H9 (cell line): ENCODE results near the gene CRP. TPM values are rescaled to one million over a fixed set of nuclear protein-coding genes. Genes with fewer than 3 reads are reported as not detected.
"Not testable (repeated sequence)": the region's sequence is repeated elsewhere in the genome, so short reads cannot be mapped to it uniquely, and the experiment has no call there.

Source experiments
- DNase-seq: peaks from one replicate; pipeline ENCODE4 v3.0.0-alpha.2; 2017
- H2AFZ ChIP-seq: one replicate; pipeline ENCODE4 v1.6.1; 2013; ENCODE audit warnings: mild to moderate bottlenecking, low read length, control low read depth, moderate library complexity
- H2AK5ac ChIP-seq: 2 replicates; pipeline ENCODE4 v1.6.1; 2013; ENCODE audit warnings: low read length, control low read depth, mixed read lengths; ENCODE audit not compliant: insufficient read length
- H2BK120ac ChIP-seq: one replicate; pipeline ENCODE4 v1.6.1; 2013; ENCODE audit warnings: low read depth, mild to moderate bottlenecking, low read length, control low read depth, inconsistent platforms; ENCODE audit not compliant: poor library complexity, severe bottlenecking
- H2BK12ac ChIP-seq: 2 replicates; pipeline ENCODE4 v1.6.1; 2013; ENCODE audit warnings: low read length, control low read depth, mixed read lengths, low read depth; ENCODE audit not compliant: insufficient read length
- H2BK15ac ChIP-seq: 2 replicates; pipeline ENCODE4 v1.6.1; 2013; ENCODE audit warnings: low read depth, low read length, control low read depth
- H2BK20ac ChIP-seq: one replicate; pipeline ENCODE4 v1.6.1; 2013; ENCODE audit warnings: low read depth, mild to moderate bottlenecking, low read length, control low read depth, inconsistent platforms; ENCODE audit not compliant: poor library complexity, severe bottlenecking
- H2BK5ac ChIP-seq: 2 replicates; pipeline ENCODE4 v1.6.1; 2013; ENCODE audit warnings: low read length, control low read depth, mixed read lengths; ENCODE audit not compliant: insufficient read length
- H3K14ac ChIP-seq: 2 replicates; pipeline ENCODE4 v1.6.1; 2013; ENCODE audit warnings: low read length, control low read depth; ENCODE audit not compliant: insufficient read depth
- H3K18ac ChIP-seq: 2 replicates; pipeline ENCODE4 v1.6.1; 2013; ENCODE audit warnings: low read depth, mild to moderate bottlenecking, mixed read lengths, low read length, control low read depth; ENCODE audit not compliant: insufficient read length
- H3K23ac ChIP-seq: 2 replicates; pipeline ENCODE4 v1.6.1; 2013; ENCODE audit warnings: low read length, control low read depth, mixed read lengths, low read depth; ENCODE audit not compliant: insufficient read length
- H3K23me2 ChIP-seq: 2 replicates; pipeline ENCODE4 v1.6.1; 2013; ENCODE audit warnings: low read depth, mild to moderate bottlenecking, mixed read lengths, low read length, control low read depth; ENCODE audit not compliant: insufficient read length, poor library complexity, severe bottlenecking
- H3K27ac ChIP-seq: 2 replicates; pipeline ENCODE4 v1.5.1; 2013; ENCODE audit warnings: low read length, control low read depth, mixed read lengths, low read depth; ENCODE audit not compliant: insufficient read length
- H3K27me3 ChIP-seq: 2 replicates; pipeline ENCODE4 v1.6.1; 2013; ENCODE audit warnings: low read length, control low read depth, inconsistent platforms; ENCODE audit not compliant: insufficient read depth
- H3K4ac ChIP-seq: 2 replicates; pipeline ENCODE4 v1.6.1; 2013; ENCODE audit warnings: low read depth, mild to moderate bottlenecking, control low read depth, inconsistent platforms, low read length, moderate library complexity
- H3K4me1 ChIP-seq: 2 replicates; pipeline ENCODE4 v1.6.1; 2013; ENCODE audit warnings: low read length, control low read depth, inconsistent platforms; ENCODE audit not compliant: insufficient read depth
- H3K4me2 ChIP-seq: 2 replicates; pipeline ENCODE4 v1.6.1; 2013; ENCODE audit warnings: low read length, control low read depth, mixed read lengths; ENCODE audit not compliant: insufficient read length, insufficient read depth
- H3K56ac ChIP-seq: 2 replicates; pipeline ENCODE4 v1.6.1; 2013; ENCODE audit warnings: low read depth, mild to moderate bottlenecking, mixed read lengths, low read length, control low read depth; ENCODE audit not compliant: insufficient read length
- H3K79me1 ChIP-seq: 2 replicates; pipeline ENCODE4 v1.6.1; 2013; ENCODE audit warnings: low read depth, mild to moderate bottlenecking, moderate library complexity, low read length, control low read depth, inconsistent platforms; ENCODE audit not compliant: insufficient read depth, poor library complexity, severe bottlenecking
- H3K79me2 ChIP-seq: 2 replicates; pipeline ENCODE4 v1.6.1; 2013; ENCODE audit warnings: low read length, control low read depth, inconsistent platforms; ENCODE audit not compliant: insufficient read depth
- H3K9ac ChIP-seq: 2 replicates; pipeline ENCODE4 v1.6.1; 2013; ENCODE audit warnings: low read length, control low read depth, mixed read lengths; ENCODE audit not compliant: insufficient read length; ENCODE audit errors: extremely low read depth
- H3K9me3 ChIP-seq: one replicate; pipeline ENCODE4 v1.6.1; 2013; ENCODE audit warnings: low read depth, low read length, inconsistent platforms; ENCODE audit not compliant: control insufficient read depth
- H3T11ph ChIP-seq: one replicate; pipeline ENCODE4 v1.6.1; 2013; ENCODE audit warnings: mild to moderate bottlenecking, low read length, control low read depth, inconsistent platforms
- H4K20me1 ChIP-seq: one replicate; pipeline ENCODE4 v1.6.1; 2013; ENCODE audit not compliant: control insufficient read depth, insufficient read length, insufficient read depth
- H4K5ac ChIP-seq: 2 replicates; pipeline ENCODE4 v1.6.1; 2013; ENCODE audit warnings: low read depth, mild to moderate bottlenecking, mixed read lengths, low read length, control low read depth; ENCODE audit not compliant: insufficient read length
- H4K8ac ChIP-seq: replicated peaks from 2 replicates; pipeline ENCODE4 v1.6.1; 2013; ENCODE audit warnings: low read length, control low read depth, mixed read lengths, low read depth; ENCODE audit not compliant: insufficient read length
- H4K91ac ChIP-seq: 2 replicates; pipeline ENCODE4 v1.6.1; 2013; ENCODE audit warnings: low read depth, mild to moderate bottlenecking, moderate library complexity, mixed read lengths, low read length, control low read depth; ENCODE audit not compliant: insufficient read length
- H3K27ac Mint-ChIP-seq, 3 experiments: 2 replicates in 2 of 3; 3 replicates in 1 of 3; pipeline ENCODE4 v1.8.0; 2020 to 2021; ENCODE audit warnings: mixed read lengths in 3 of 3, mild to moderate bottlenecking in 1 of 3, moderate library complexity in 1 of 3
- H3K27me3 Mint-ChIP-seq: 2 replicates; pipeline ENCODE4 v1.8.0; 2021; ENCODE audit warnings: low read depth, mild to moderate bottlenecking, moderate library complexity, mixed read lengths
- H3K36me3 Mint-ChIP-seq, 3 experiments: 2 replicates in 2 of 3; 3 replicates in 1 of 3; pipeline ENCODE4 v1.8.0; 2020 to 2021; ENCODE audit warnings: low read depth in 3 of 3, mixed read lengths in 3 of 3; ENCODE audit not compliant: insufficient read depth in 1 of 3
- H3K4me1 Mint-ChIP-seq, 2 experiments: 2 replicates each; pipeline ENCODE4 v1.8.0; 2020; ENCODE audit warnings: mixed read lengths in 2 of 2
- H3K4me3 Mint-ChIP-seq, 2 experiments: 2 replicates in 1 of 2; 3 replicates in 1 of 2; pipeline ENCODE4 v1.8.0; 2020 to 2021; ENCODE audit warnings: mild to moderate bottlenecking in 2 of 2, mixed read lengths in 2 of 2, moderate library complexity in 1 of 2
- H3K9me3 Mint-ChIP-seq, 2 experiments: 2 replicates in 1 of 2; 3 replicates in 1 of 2; pipeline ENCODE4 v1.8.0; 2020; ENCODE audit warnings: mild to moderate bottlenecking in 2 of 2, mixed read lengths in 2 of 2, moderate library complexity in 1 of 2
- WGBS: extraction: QIAGEN DNeasy Blood & Tissue Kit; methylation state at CpG from one replicate; pipeline ENCODE4 v1.1.7; 2013; ENCODE audit warnings: missing lambda C conversion rate, low lambda C conversion rate, mixed read lengths; ENCODE audit not compliant: insufficient read length; ENCODE audit errors: extremely low coverage; 5-methylcytosine and 5-hydroxymethylcytosine counted together
- total RNA-seq: library from RNA; stranded (reverse); gene quantifications from 2 replicates; pipeline ENCODE4 v1.2.1, GENCODE V29; 2021
- TF ChIP-seq, protein P1 (sequence below): fragments of 200-600 bp; sonication (generic); conservative IDR thresholded peaks from 3 replicates; pipeline ENCODE4 v1.8.0; 2021; ENCODE audit warnings: antibody characterized with exemption, mild to moderate bottlenecking

Gene CRP
- total RNA-seq, 1 experiment from 2014 or later = not detected

DNA sequence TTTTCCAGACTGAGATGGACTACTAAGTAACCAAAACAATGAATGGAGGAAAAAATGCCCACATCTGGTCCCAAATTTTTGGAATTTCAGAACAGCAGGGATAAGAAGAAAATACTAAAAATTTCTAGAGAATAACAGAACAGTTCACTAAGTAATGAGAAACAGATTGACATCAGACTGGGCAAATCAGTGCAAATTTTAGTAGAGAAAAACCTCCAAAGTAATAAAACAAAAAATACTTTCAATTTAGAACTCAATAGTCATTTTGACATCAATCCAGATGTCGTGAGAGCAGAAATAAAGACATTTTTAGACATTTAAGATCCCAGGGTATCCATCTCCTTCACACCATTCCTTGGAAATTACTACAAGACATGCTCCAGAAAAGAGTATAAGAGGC is 39.3 kb downstream of the CRP start:
- Mint-ChIP-seq H3K4me1 (0 out of 4 replicates have a peak, but pooled peaks cover 0 to 4% of the 10 kb centered on the region in 2 experiments), H3K9me3 (peaks cover 0 to 7% of the 10 kb centered on the region in 2 experiments; a peak in 3 of 5 replicates), H3K36me3 (peaks cover 0 to 16% (median 0%) of the 10 kb centered on the region in 3 experiments; a peak in 2 of 7 replicates), H3K27ac (no peak overlapping the region), H3K4me3 (no peak overlapping the region), H3K27me3 (no peaks in the 10 kb centered on the region)
- Histone ChIP-seq H3K14ac (no peak overlapping the region), H2AFZ (no peak overlapping the region), H2BK5ac (no peak overlapping the region), H2BK15ac (no peak overlapping the region), H3K23me2 (no peaks in the 10 kb centered on the region), H2BK120ac (no peak overlapping the region), H4K8ac (no peak overlapping the region), H3K4me2 (no peak overlapping the region), H3K79me1 (no peaks in the 10 kb centered on the region), H3K4me1 (no peaks in the 10 kb centered on the region), H2AK5ac (no peak overlapping the region), H3T11ph (no peak overlapping the region), H4K91ac (no peak overlapping the region), H3K9ac (no peak overlapping the region), H3K18ac (no peak overlapping the region), H2BK20ac (no peak overlapping the region), H4K5ac (no peak overlapping the region), H4K20me1 (no peaks in the 10 kb centered on the region), H3K9me3 (no peaks in the 10 kb centered on the region), H3K56ac (no peak overlapping the region), H2BK12ac (no peak overlapping the region), H3K4ac (no peak overlapping the region), H3K23ac (no peak overlapping the region), H3K79me2 (no peaks in the 10 kb centered on the region), H3K27ac (no peak overlapping the region), H3K27me3 (no peaks in the 10 kb centered on the region)
- no CpG with 5 or more reads among the region's 1 CpG for WGBS
- DNase-seq = no peak
- TF ChIP-seq, protein P1, sequence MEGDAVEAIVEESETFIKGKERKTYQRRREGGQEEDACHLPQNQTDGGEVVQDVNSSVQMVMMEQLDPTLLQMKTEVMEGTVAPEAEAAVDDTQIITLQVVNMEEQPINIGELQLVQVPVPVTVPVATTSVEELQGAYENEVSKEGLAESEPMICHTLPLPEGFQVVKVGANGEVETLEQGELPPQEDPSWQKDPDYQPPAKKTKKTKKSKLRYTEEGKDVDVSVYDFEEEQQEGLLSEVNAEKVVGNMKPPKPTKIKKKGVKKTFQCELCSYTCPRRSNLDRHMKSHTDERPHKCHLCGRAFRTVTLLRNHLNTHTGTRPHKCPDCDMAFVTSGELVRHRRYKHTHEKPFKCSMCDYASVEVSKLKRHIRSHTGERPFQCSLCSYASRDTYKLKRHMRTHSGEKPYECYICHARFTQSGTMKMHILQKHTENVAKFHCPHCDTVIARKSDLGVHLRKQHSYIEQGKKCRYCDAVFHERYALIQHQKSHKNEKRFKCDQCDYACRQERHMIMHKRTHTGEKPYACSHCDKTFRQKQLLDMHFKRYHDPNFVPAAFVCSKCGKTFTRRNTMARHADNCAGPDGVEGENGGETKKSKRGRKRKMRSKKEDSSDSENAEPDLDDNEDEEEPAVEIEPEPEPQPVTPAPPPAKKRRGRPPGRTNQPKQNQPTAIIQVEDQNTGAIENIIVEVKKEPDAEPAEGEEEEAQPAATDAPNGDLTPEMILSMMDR = no peak

DNA sequence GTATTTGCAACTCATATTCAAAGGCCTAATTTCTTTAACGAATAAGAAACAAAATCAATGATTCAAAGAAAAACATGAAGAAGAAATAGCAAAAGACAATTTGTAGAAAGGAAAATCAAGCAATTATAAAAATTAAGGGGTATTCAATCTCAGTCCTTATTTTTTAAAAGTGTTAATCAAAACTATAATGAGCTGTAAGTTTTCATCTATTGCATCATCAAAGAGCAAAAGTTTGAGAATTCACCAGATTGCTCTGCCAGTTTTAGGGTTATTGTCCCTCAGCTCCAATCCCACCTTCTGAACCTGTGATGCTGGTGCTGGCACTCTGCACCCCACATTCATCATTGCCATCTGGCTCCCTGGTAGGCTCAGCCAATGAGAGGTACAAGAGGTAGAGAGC is 42.0 kb downstream of the CRP start:
- no CpG with 5 or more reads among the region's 1 CpG for WGBS
- not testable (repeated sequence) for H2BK15ac ChIP-seq, H2AK5ac ChIP-seq, H3K9me3 ChIP-seq, H3K14ac ChIP-seq, H2AFZ ChIP-seq, H3K79me1 ChIP-seq, H2BK12ac ChIP-seq, DNase-seq, H3K23ac ChIP-seq, H3K27me3 ChIP-seq, H3K56ac ChIP-seq, H3K4me1 Mint-ChIP-seq, H2BK120ac ChIP-seq, H3K4ac ChIP-seq, H3K4me3 Mint-ChIP-seq, H3K23me2 ChIP-seq, H3K4me1 ChIP-seq, H4K20me1 ChIP-seq, H3K18ac ChIP-seq, H3T11ph ChIP-seq, H4K91ac ChIP-seq, H3K27ac Mint-ChIP-seq, H3K27me3 Mint-ChIP-seq, H4K8ac ChIP-seq, H3K9me3 Mint-ChIP-seq, H3K9ac ChIP-seq, H3K4me2 ChIP-seq, H3K27ac ChIP-seq, H2BK5ac ChIP-seq, H3K79me2 ChIP-seq, H4K5ac ChIP-seq, H2BK20ac ChIP-seq
- H3K36me3 Mint-ChIP-seq = peaks cover 0 to 11% (median 0%) of the 10 kb centered on the region in 3 experiments; a peak in 2 of 7 replicates
